ENCODE measurements around the gene SIL1. TPM values are rescaled to one million over a fixed set of nuclear protein-coding genes. Genes with fewer than 3 reads are reported as not detected.

Gene SIL1
- total RNA-seq, 4 donors from 2014 or later, result 17.4 to 122 (median 58.3) TPM

DNA sequence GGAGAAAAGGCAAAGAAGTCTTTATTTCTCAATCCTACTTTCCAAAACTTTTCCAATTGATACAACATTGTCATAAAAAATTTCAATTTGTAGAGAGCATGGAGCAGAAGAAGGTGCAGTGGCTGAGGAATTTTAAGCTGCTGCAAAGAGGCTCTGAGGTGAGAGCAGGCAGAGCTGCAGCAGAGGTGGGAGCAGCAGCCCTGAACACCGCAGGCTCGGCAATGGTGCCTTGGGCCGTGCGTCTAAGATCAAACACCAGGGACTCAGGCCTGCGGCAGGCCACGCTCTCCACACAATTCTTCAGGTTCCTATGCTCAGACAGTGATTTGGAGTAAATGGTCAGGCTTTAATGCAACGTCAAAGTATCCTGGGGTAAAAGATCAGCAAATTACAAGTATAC, 46.3 kb downstream of the SIL1 start:
- DNase-seq, result no peak
- no peak overlapping the region for H3K27ac ChIP-seq
- H3K4me1 ChIP-seq, result peaks cover 7 to 8% of the 10 kb centered on the region in 2 donors

DNA sequence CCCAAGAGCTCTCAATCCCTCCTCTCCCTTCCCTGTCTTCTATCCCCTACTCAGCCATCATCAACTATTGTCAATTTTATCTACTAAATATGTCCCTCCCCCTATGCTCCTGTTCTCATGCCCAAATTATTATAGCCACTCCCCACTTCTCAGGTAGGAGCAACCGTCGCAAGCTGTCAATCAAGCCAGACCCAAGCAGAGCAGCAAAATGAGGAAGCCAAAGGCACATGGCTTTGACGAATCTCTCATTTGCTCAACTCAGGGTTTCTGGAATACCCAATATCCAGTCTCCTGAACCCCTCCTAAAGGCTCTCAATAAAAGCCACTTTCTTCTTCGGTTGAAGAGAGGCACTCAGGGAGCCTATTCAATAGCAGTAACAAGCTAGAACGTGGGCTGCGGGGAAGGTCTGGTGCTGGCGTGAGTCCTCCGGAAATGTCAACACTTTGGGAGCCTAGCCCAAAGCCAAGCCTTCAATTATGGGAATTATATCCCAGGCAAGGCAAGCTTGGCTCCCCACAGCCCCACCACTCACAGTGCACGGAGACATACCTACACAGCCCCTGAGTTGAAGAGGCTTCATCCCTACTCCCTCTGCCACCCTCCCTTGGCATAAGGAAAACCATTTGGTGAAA, 47.7 kb downstream of the SIL1 start:
- no peak for DNase-seq
- Histone ChIP-seq H3K36me3 (no peaks in the 10 kb centered on the region), H3K27ac (no peak overlapping the region), H3K4me1 (peaks cover 7 to 8% of the 10 kb centered on the region in 2 donors), H3K4me3 (no peak overlapping the region), H3K9me3 (no peaks in the 10 kb centered on the region), H3K27me3 (no peaks in the 10 kb centered on the region)
- TF ChIP-seq, protein P1, sequence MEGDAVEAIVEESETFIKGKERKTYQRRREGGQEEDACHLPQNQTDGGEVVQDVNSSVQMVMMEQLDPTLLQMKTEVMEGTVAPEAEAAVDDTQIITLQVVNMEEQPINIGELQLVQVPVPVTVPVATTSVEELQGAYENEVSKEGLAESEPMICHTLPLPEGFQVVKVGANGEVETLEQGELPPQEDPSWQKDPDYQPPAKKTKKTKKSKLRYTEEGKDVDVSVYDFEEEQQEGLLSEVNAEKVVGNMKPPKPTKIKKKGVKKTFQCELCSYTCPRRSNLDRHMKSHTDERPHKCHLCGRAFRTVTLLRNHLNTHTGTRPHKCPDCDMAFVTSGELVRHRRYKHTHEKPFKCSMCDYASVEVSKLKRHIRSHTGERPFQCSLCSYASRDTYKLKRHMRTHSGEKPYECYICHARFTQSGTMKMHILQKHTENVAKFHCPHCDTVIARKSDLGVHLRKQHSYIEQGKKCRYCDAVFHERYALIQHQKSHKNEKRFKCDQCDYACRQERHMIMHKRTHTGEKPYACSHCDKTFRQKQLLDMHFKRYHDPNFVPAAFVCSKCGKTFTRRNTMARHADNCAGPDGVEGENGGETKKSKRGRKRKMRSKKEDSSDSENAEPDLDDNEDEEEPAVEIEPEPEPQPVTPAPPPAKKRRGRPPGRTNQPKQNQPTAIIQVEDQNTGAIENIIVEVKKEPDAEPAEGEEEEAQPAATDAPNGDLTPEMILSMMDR (IDR thresholded peaks at IDR 0.05), result no peak
- intact Hi-C loops (cut with DNase I; ENCODE audit: low total_unique reads), result no loop called here

More for the DNA sequence above, 46.3 kb downstream of the SIL1 start:
- Histone ChIP-seq H3K36me3 (no peaks in the 10 kb centered on the region), H3K9me3 (peaks cover 0 to 4% of the 10 kb centered on the region in 2 donors), H3K4me3 (no peak overlapping the region), H3K27me3 (no peaks in the 10 kb centered on the region)
- intact Hi-C loops (cut with DNase I; ENCODE audit: low total_unique reads), result no loop called here
- TF ChIP-seq, protein P1 (IDR thresholded peaks at IDR 0.05), result no peak
- no peak for TF ChIP-seq POLR2A (IDR thresholded peaks at IDR 0.05)

DNA sequence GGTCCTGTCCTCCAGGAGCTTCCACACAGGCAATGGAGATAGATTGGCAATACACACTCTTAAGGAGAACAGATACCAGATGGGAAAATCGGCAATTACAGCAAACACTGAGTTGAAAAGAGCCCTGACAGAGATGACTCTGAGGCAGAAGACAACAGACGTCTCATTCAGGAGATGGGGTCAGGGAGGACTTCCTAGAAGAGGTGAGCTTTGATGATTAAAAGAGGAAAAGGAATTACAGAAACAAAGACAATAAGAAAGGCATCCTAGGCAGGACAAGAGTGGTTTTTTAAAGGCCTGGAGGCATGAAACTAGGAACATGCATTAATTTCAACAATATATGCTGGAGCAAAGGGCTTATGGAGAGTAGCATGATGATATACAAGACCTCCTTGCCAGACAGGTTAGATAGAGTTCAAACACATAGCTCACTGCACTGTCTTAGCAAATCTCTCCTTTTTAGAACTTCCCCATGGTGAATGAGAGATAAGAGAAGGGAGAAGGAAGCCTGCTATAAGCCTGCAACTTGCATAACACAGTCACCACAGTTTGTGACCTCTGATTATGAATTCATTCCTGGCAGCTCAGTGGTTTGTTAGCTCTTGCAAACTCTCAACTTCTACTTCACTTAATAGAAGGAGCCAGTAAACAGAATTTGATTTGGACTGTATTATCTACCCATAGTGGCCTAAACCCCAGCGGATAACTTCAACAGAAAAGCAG, 48.5 kb downstream of the SIL1 start:
- TF ChIP-seq POLR2A (IDR thresholded peaks at IDR 0.05), result no peak
- TF ChIP-seq, protein P1 (IDR thresholded peaks at IDR 0.05), result no peak
- intact Hi-C loops (cut with DNase I; ENCODE audit: low total_unique reads), result no loop called here
- Histone ChIP-seq H3K27ac (peak overlapping the region in 1 of 2 donors; percentile 34), H3K4me1 (peaks cover 7 to 8% of the 10 kb centered on the region in 2 donors), H3K4me3 (no peak overlapping the region), H3K9me3 (no peaks in the 10 kb centered on the region), H3K36me3 (no peaks in the 10 kb centered on the region), H3K27me3 (no peaks in the 10 kb centered on the region)
- no peak for DNase-seq

DNA sequence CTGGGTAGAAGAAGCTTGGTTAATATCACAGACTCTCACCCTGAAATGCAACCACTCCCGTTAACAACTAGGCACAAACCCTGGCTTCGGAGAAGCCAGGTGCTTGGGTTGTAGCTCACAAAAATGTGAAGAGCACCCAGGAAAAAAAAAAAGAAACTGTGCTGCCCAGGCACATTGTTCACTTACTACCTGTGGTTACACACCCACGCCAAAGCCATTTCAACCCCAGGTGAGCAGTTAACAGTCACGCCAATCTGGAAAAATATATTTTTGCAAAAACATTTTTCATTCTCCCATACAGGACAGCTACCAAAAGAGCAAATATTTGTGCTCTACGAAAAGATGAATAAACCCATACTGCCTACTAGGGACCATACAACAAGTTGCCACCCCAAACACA, 49.2 kb downstream of the SIL1 start:
- H3K9me3 ChIP-seq, result no peaks in the 10 kb centered on the region
- DNase-seq, result no peak
- TF ChIP-seq POLR2A (IDR thresholded peaks at IDR 0.05), result no peak
- TF ChIP-seq, protein P1 (IDR thresholded peaks at IDR 0.05), result no peak
- no peak overlapping the region for H3K4me3 ChIP-seq
- intact Hi-C loops (cut with DNase I; ENCODE audit: low total_unique reads), result no loop called here
- peaks cover 7 to 8% of the 10 kb centered on the region in 2 donors for H3K4me1 ChIP-seq
- H3K36me3 ChIP-seq, result no peaks in the 10 kb centered on the region
- peak overlapping the region; percentile 58 to 66 for H3K27ac ChIP-seq
- H3K27me3 ChIP-seq, result no peaks in the 10 kb centered on the region

DNA sequence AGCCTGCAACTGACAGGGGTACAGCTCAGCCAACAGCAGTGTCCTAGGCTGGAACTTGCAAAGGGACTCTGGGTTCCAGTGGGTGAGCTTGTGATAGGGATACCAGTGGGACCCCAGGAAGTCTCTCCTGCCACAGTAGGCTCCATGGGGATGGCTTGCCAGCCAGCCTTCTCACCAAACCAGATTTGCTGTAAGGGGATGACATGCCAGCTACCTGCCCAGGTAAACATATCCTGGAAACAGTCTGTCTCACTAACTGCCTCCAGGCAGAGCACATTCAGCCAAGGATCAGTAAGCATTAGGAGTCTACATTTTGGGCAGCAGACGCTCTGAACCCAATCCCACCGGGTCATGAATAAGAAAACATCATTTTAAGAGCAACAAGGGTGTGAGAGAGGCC, 49.9 kb downstream of the SIL1 start:
- H3K36me3 ChIP-seq, result no peaks in the 10 kb centered on the region
- TF ChIP-seq POLR2A (IDR thresholded peaks at IDR 0.05), result no peak
- TF ChIP-seq, protein P1 (IDR thresholded peaks at IDR 0.05), result no peak
- H3K4me1 ChIP-seq, result peaks cover 7 to 8% of the 10 kb centered on the region in 2 donors
- no peak overlapping the region for H3K4me3 ChIP-seq
- intact Hi-C loops (cut with DNase I; ENCODE audit: low total_unique reads), result no loop called here
- no peak for DNase-seq
- H3K27ac ChIP-seq, result peak overlapping the region; percentile 58 to 66
- H3K9me3 ChIP-seq, result no peaks in the 10 kb centered on the region
- no peaks in the 10 kb centered on the region for H3K27me3 ChIP-seq

All from uterus (tissue), 4 donors.